ENCODE data around the gene DNAJC5G. TPM values are rescaled to one million over a fixed set of nuclear protein-coding genes. Genes with fewer than 3 reads are reported as not detected.

Gene DNAJC5G
- total and polyA plus RNA-seq, 9 of the 15 experiments (the other 6 are each of a cell fraction or from before 2014, with no cell fraction given) = not detected

- FAIRE-seq = no peak
- H3K27ac ChIP-seq (ENCODE audit: extremely low read depth, low read depth, low read length) = no peak overlapping the region
- intact Hi-C loops (cut with micrococcal nuclease) (no loop called here), in situ Hi-C loops (cut with MboI) (no loop called here)
- no peaks in the 10 kb centered on the region for H3K9me3 ChIP-seq (replicated peaks; ENCODE audit: control insufficient read depth, insufficient read depth, low read depth, low read length)
- DNase-seq (ENCODE audit: extremely low read depth in 1 of 4, low spot score in 3 of 4) = no peak
- 78% methylated on average over 2 of the region's 2 CpGs for WGBS (ENCODE audit: insufficient coverage, low coverage, missing lambda C conversion rate)
- H3K4me1 ChIP-seq (replicated peaks in 1 of 2; ENCODE audit: control insufficient read depth in 2 of 2, insufficient read depth in 2 of 2, low read length in 2 of 2) = no peaks in the 10 kb centered on the region
- no peaks in the 10 kb centered on the region for H3K79me2 ChIP-seq (ENCODE audit: control insufficient read depth, insufficient read depth, low read length)
- TF ChIP-seq ZNF253 (CRISPR knock-in tag; conservative IDR thresholded peaks at IDR 0.05) (no peak), ATF1 (CRISPR knock-in tag; IDR thresholded peaks at IDR 0.05) (no peak), ATF1 (tag; IDR thresholded peaks at IDR 0.05) (no peak), GABPA (tag; conservative IDR thresholded peaks at IDR 0.05; ENCODE audit: low read depth) (no peak), ZEB2 (IDR thresholded peaks at IDR 0.05) (no peak), PHB (CRISPR knock-in tag; IDR thresholded peaks at IDR 0.05) (no peak), RNF2 (IDR thresholded peaks at IDR 0.05) (no peak), ZBTB11 (CRISPR knock-in tag; IDR thresholded peaks at IDR 0.05) (no peak), IFI16 (CRISPR knock-in tag; IDR thresholded peaks at IDR 0.05) (no peak), PTRF (tag; IDR thresholded peaks at IDR 0.05) (no peak), MAX (CRISPR knock-in tag; IDR thresholded peaks at IDR 0.05) (no peak), TSC22D4 (tag; IDR thresholded peaks at IDR 0.05) (no peak), BCOR (IDR thresholded peaks at IDR 0.05) (no peak), PHF8 (IDR thresholded peaks at IDR 0.05; ENCODE audit: borderline replicate concordance, low read length) (no peak)
- TF ChIP-seq, protein P1, sequence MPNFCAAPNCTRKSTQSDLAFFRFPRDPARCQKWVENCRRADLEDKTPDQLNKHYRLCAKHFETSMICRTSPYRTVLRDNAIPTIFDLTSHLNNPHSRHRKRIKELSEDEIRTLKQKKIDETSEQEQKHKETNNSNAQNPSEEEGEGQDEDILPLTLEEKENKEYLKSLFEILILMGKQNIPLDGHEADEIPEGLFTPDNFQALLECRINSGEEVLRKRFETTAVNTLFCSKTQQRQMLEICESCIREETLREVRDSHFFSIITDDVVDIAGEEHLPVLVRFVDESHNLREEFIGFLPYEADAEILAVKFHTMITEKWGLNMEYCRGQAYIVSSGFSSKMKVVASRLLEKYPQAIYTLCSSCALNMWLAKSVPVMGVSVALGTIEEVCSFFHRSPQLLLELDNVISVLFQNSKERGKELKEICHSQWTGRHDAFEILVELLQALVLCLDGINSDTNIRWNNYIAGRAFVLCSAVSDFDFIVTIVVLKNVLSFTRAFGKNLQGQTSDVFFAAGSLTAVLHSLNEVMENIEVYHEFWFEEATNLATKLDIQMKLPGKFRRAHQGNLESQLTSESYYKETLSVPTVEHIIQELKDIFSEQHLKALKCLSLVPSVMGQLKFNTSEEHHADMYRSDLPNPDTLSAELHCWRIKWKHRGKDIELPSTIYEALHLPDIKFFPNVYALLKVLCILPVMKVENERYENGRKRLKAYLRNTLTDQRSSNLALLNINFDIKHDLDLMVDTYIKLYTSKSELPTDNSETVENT (CRISPR knock-in tag; IDR thresholded peaks at IDR 0.05) = no peak
- TF ChIP-seq, protein P2, sequence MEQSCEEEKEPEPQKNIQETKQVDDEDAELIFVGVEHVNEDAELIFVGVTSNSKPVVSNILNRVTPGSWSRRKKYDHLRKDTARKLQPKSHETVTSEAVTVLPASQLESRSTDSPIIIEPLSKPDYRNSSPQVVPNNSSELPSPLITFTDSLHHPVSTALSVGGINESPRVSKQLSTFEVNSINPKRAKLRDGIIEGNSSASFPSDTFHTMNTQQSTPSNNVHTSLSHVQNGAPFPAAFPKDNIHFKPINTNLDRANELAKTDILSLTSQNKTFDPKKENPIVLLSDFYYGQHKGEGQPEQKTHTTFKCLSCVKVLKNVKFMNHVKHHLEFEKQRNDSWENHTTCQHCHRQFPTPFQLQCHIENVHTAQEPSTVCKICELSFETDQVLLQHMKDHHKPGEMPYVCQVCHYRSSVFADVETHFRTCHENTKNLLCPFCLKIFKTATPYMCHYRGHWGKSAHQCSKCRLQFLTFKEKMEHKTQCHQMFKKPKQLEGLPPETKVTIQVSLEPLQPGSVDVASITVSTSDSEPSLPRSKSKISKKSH (CRISPR knock-in tag; IDR thresholded peaks at IDR 0.05) = no peak
- H2AFZ ChIP-seq (ENCODE audit: low read depth, low read length) = no peak overlapping the region
- no peaks in the 10 kb centered on the region for H4K20me1 ChIP-seq (replicated peaks; ENCODE audit: control insufficient read depth, insufficient read depth, low read length)
- no TSS peak for BruUV-seq (replicated peaks)
- ChIA-PET CTCF (ENCODE audit: low intra/inter-chr PET ratio) (no interaction called here), POLR2A (no interaction called here)
- ATAC-seq = no peak
- peaks cover 96% of the 10 kb centered on the region for H3K36me3 ChIP-seq (ENCODE audit: control insufficient read depth, insufficient read depth, low read length)
- H3K4me3 ChIP-seq = no peak overlapping the region
- peaks cover 3% of the 10 kb centered on the region for H3K9me1 ChIP-seq (ENCODE audit: control insufficient read depth, insufficient read depth, low read length)
- no peak overlapping the region for H3K9ac ChIP-seq (ENCODE audit: insufficient read depth in 1 of 2, low read depth in 2 of 2, low read length in 2 of 2)
- no peaks in the 10 kb centered on the region for H3K27me3 ChIP-seq (ENCODE audit: control insufficient read depth in 2 of 2, insufficient read depth in 2 of 2, low read length in 2 of 2)
- no peak overlapping the region for H3K4me2 ChIP-seq (ENCODE audit: insufficient read depth, low read length)
Measured at GRCh38 chr2:27227501-27227900, 47.7 kb upstream of the DNAJC5G start.

Measured in K562 (cell line).